CD4-positive, alpha-beta T cell treated with Interleukin-21 for 1 hour (primary cell): ENCODE data around the gene PCP2.

Source experiments
- DNase-seq: peaks from one replicate; pipeline ENCODE4 v3.0.0-alpha.2; 2020

PCP2 gene

DNA sequence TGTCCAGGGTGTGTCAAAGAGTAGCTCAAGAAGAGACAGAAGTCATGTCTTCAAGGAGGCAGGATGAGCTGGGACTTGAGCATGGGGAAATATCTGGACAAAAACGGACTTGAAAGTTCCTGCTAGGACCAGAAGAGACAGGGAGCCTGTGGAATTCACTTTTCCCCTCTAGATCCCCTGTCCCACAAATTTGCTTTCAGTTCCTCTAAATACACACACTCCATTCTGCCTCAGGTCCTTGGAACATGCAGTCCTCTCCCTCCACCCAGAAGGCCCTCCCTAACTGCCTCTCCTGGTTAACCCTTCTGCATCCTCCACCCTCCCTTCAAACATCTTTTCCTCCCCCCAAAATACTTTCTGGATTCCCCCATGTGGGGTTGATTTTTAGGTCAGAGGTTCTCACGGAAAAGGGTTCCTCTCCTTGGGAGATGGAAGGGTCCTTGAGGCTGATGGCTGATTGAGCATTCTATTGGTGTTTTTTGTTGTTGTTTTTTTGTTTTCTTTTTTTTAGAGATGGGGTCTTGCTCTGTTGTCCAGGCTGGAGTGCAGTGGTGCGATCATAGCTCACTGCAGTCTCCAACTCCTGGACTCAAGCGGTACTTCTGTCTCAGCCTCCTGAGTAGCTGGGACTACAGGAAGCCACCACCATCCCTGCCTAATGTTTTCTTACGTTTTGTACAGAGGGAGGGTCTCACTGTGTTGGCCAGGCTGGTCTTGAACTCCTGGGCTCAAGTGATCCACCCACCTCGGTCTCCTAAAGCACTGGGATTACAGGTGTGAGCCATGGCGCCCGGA, 28.4 kb upstream of the PCP2 start:
- no peak for DNase-seq

DNA sequence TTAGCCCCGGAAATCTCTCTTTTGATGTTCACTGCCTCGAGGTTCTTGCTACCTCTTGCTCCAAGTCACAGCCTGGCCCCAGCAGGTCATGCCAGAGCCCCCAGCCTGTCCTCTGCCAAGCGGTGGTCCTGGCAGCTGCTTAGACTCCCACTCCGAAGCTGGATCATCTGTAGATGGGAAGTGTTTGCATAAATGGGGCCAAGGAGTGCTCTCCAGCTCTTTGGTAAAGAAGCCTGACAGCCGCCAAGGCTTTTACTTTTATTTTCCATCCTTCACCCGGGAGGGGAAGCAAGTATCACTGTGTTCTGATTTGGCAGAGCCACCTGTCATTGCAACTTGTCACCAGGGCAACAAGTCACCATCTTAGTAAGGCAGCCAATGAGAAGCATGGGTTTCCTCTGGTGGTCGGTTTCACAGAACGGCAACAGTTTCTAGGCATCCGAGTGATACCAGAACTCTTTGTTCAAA, 24.7 kb upstream of the PCP2 start:
- peak; percentile 70 for DNase-seq

DNA sequence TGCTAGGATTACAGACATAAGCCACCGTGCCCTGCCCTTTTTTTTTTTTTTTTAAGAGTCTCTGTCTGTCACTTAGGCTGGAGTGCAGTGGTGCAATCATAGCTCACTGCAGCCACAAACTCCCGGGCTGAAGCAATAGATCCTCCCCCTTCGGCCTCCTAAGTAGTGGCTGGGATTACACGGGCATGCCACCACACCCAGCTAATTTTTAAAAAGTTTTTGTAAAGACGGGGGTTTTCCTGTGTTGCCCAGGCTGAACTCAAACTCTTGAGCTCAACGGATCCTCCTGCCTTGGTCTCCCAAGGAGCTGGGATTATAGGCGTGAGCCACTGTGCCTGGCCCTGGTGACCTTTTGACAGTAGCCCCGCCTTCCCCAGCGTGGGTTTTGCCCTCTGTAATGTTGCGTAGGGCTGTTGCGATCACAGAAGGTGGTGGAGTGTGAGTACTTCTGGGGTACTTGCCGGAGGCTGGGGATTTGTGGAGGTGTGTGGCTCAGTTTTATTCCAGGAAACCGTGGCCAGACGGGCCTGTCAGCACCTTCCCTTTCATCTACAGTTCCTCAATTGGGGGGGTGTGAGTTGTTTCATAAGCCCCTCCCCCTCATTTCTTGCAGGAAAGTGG, 23.7 kb upstream of the PCP2 start:
- DNase-seq = peak; percentile 29

DNA sequence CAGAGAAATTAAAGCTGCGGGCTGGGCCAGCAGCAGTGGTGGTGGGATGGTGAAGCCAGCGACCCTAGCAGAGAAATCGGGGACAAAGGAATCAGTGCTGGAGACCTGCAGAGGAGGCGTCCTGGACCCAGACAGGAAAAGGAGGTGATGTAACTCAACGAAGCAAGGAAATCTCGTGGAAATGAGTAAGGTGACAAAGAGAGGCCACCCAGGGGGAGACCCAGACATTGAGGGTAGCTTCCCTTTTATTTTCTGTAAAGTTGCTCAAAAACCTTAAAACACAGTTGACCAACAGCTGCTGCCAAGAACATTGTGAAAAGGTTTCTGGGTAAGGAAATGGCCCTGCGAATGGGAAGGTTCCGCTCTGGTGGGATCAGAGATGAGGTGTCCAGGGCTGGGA, 22.1 kb upstream of the PCP2 start:
- no peak for DNase-seq

GRCh38 chr19:7654401-7654800, 20.9 kb upstream of the PCP2 start:
- DNase-seq = no peak

- peak; percentile 88 for DNase-seq
Measured at GRCh38 chr19:7652061-7652641, 18.6 kb upstream of the PCP2 start.

DNA sequence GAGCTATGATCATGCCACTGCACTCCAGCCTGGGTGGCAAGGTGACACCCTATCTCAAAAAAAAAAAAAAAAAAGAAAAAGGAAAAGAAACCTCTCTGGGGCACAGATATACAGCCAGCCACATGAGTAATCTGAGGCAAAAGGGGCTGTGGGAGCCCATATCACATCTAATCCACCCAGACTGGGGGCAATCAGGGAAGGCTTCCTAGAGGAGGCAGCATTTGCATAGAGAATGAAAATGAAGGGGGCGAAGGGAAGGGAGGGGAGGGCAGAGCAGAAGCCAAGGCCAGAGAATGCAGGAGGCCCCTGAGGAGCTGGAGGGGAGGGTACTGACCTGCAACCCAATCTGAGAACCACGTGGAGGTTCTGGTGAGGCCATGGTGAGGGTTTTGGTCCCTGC, 16.6 kb upstream of the PCP2 start:
- DNase-seq = no peak

DNA sequence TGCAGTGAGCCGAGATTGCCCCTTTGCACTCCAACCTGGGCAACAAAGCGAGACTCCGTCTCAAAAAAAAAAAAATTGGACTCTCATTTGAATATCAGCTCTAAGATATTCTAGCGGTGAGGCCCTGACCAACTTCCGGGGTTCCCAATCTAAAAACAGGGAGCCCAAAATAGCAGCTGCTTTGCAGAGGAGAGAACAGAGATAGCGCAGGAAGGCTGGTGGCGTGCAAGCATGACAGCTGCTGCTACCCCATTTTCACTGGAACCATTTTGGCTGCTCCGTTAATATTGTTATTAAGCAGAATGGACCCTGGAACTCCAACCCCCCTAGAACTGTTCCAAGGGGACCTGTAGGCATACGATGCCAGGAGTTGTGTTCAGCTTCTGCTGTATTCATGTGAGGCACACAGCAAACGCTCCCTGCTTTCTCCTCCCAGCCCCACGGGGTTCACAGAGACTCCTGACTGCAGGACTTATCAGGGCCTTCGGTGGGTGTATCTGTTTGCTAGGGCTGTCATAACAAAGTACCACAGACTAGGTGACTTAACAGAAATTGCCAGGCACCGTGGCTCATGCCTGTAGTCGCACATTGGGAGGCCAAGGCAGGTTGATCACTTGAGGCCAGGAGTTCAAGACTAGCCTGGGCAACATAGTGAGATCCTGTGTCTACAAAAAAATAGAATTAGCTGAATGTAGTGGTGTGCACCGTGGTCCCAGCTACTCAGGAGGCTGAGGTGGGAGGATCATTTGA, 14.9 kb upstream of the PCP2 start:
- DNase-seq = no peak

GRCh38 chr19:7647156-7647555, 13.6 kb upstream of the PCP2 start:
- DNase-seq = no peak

GRCh38 chr19:7646426-7646700, 12.8 kb upstream of the PCP2 start:
- no peak for DNase-seq

- DNase-seq = no peak
Measured at GRCh38 chr19:7645656-7646425, 12.3 kb upstream of the PCP2 start.

- DNase-seq = no peak
Measured at GRCh38 chr19:7645163-7645562, 11.6 kb upstream of the PCP2 start.

DNA sequence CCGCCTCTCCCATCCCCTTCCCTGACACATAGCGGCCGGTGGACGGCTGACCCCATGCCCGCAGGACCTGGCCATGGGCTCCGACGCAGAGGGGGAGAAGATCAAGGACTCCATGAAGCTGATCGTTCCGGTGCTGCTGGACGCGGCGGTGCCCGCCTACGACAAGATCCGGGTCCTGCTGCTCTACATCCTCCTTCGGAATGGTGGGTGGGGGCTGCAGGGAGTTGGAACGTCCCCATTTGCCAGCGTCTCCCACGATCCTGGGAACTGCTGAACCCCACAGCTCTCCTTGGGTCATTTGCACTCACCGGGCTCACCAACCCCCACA, 11.0 kb upstream of the PCP2 start:
- DNase-seq = no peak

DNA sequence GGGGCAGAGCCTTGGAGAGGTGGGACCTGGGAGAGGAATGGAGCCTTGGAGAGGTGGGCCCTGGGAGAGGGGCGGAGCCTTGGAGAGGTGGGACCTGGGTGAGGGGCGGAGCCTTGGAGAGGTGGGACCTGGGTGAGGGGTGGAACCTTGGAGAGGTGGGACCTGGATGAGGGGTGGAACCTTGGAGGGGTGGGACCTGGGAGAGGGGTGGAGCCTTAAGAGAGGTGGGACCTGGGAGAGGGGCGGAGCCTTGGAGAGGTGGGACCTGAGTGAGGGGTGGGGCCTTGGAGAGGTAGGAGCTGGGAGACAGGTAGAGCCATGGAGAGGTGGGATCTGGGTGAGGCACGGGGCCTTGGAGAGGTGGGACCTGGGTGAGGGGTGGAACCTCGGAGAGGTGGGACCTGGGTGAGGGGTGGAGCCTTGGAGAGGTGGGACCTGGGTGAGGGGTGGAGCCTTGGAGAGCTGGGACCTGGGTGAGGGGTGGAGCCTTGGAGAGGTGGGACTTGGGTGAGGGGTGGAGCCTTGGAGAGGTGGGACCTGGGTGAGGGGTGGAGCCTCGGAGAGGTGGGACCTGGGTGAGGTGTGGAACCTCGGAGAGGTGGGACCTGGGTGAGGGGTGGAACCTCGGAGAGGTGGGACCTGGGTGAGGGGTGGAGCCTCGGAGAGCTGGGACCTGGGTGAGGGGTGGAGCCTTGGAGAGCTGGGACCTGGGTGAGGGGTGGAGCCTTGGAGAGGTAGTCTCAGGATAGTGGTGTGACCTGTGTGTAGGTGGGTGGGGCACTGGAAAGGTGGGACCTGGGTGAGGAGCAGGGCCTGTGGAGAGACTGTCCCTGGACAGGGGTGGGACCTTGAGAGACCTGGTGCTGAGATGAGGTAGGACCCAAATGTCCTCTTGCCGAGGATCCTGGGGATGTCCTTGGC, 10.4 kb upstream of the PCP2 start:
- peak; percentile 42 for DNase-seq

DNA sequence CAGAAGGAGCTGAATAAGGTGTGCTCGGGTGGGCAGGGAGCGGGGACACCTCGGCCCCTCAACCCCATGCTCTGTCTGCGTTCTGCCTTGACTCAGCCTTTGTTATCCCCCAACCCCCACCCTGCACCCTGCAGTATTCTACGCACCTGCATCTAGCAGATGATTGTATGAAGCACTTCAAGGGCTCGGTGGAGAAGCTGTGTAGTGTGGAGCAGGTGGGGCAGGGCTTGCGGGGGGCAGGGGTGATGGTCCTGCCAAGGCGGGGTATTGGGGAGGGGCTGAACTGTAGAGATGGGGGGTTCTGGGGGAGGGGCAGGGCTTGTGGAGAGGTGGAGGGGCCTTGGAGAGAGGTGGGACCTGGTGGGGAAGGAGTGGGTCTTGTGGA, 9.5 kb upstream of the PCP2 start:
- DNase-seq = no peak

- DNase-seq = no peak
Measured at GRCh38 chr19:7642295-7643030, 8.9 kb upstream of the PCP2 start.

DNA sequence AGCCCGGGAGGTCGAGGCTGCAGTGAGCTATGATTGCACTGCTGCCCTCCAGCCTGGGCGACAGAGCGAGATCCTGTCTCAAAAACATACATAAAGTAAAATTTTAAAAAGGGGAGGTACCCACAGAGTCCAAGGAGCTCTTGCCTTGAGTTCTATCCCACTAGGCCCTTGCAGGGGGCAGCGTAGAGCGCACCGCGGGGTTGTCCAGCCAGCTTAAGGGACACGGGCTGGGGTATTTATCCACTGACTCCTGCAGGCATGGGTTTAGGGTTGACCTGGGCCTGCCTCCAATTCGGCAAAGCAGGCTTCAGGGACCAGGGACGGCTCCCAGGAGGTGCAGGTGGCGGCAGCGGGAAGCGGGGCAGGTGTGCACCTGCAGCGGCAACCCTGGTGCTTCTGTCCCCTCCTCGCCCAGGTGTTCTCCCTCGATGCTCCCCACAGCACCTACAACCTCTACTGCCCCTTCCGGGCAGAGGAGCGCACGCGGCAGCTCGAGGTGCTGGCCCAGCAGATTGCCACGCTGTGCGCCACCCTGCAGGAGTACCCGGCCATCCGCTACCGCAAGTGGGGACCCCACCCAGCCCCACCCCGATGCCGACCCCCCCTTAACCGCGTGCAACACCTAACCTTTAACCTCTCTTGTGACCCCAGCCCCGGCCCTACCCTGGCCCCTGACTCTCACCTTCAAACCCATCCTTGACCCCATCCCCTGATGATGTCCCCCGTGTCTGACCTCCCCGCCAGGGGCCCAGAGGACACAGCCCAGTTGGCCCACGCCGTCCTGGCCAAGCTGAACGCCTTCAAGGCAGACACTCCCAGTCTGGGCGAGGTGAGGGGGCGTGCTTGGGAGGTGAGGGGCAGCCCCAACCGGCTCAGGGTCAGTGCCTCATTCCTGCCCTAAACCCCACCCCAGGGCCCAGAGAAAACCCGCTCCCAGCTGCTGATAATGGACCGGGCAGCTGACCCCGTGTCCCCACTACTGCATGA, 8.1 kb upstream of the PCP2 start:
- no peak for DNase-seq

GRCh38 chr19:7640803-7641202, 7.3 kb upstream of the PCP2 start:
- no peak for DNase-seq

GRCh38 chr19:7639863-7640348, 6.4 kb upstream of the PCP2 start:
- no peak for DNase-seq
